Neural cell (in vitro differentiated cells): ENCODE measurements around the gene RET. TPM values are rescaled to one million over a fixed set of nuclear protein-coding genes. Genes with fewer than 3 reads are reported as not detected.

Experiments
- H2AFZ ChIP-seq: fragments of 200-600, 300-800 bp; sonication (generic), shearing (Covaris generic); 2 replicates; pipeline ENCODE4 v1.6.0; 2014; ENCODE audit warnings: low read depth, mild to moderate bottlenecking, antibody characterized with exemption, low read length, moderate library complexity
- H3F3A ChIP-seq: fragments of 200-600 bp; shearing (Covaris generic); 2 replicates; pipeline ENCODE4 v1.6.1; 2016; ENCODE audit warnings: mild to moderate bottlenecking, moderate library complexity, mixed read lengths, antibody characterized with exemption, low read length; ENCODE audit not compliant: insufficient read depth, poor library complexity, severe bottlenecking
- H3K27ac ChIP-seq: fragments of 200-600, 300-800 bp; sonication (generic), shearing (Covaris generic); 2 replicates; pipeline ENCODE4 v1.5.1; 2014; ENCODE audit warnings: mild to moderate bottlenecking, low read length, moderate library complexity
- H3K27me3 ChIP-seq: fragments of 300-800, 200-600 bp; sonication (generic), shearing (Covaris generic); 2 replicates; pipeline ENCODE4 v1.6.0; 2014; ENCODE audit warnings: mild to moderate bottlenecking, low read depth, low read length, moderate library complexity; ENCODE audit not compliant: insufficient read depth
- H3K36me3 ChIP-seq: fragments of 300-800, 200-600 bp; sonication (generic), shearing (Covaris generic); 2 replicates; pipeline ENCODE4 v1.5.1; 2014; ENCODE audit warnings: mild to moderate bottlenecking, antibody characterized with exemption, low read length, moderate library complexity; ENCODE audit not compliant: insufficient read depth
- H3K4me2 ChIP-seq: fragments of 300-800, 200-600 bp; sonication (generic), shearing (Covaris generic); 2 replicates; pipeline ENCODE4 v1.6.0; 2014; ENCODE audit warnings: mild to moderate bottlenecking, low read length
- H3K4me3 ChIP-seq: fragments of 300-800, 200-600 bp; sonication (generic), shearing (Covaris generic); 2 replicates; pipeline ENCODE4 v1.5.1; 2014; ENCODE audit warnings: mild to moderate bottlenecking, low read length, moderate library complexity
- H3K79me2 ChIP-seq: fragments of 200-600 bp; shearing (Covaris generic); replicated peaks from 2 replicates; pipeline ENCODE4 v1.6.0; 2014; ENCODE audit warnings: mild to moderate bottlenecking, low read length, moderate library complexity; ENCODE audit not compliant: insufficient read depth
- H3K9ac ChIP-seq: fragments of 300-800, 200-600 bp; sonication (generic), shearing (Covaris generic); 2 replicates; pipeline ENCODE4 v1.6.1; 2016; ENCODE audit warnings: mild to moderate bottlenecking, low read length, mixed read lengths
- H3K9me2 ChIP-seq: fragments of 200-600 bp; shearing (Covaris generic); 2 replicates; pipeline ENCODE4 v1.6.1; 2016; ENCODE audit warnings: mild to moderate bottlenecking, low read length, mixed read lengths; ENCODE audit not compliant: insufficient read depth
- H3K9me3 ChIP-seq: fragments of 200-600, 300-800 bp; sonication (generic), shearing (Covaris generic); 2 replicates; pipeline ENCODE4 v1.6.1; 2016; ENCODE audit warnings: mild to moderate bottlenecking, mixed run types, low read length, moderate library complexity, mixed read lengths
- H4K20me1 ChIP-seq: fragments of 200-600 bp; shearing (Covaris generic); 2 replicates; pipeline ENCODE4 v1.6.1; 2016; ENCODE audit warnings: mild to moderate bottlenecking, mixed run types; ENCODE audit not compliant: insufficient read depth
- CTCF ChIP-seq: fragments of 450-650 bp; IDR thresholded peaks from 2 replicates; pipeline ENCODE4 v1.5.1; 2014; ENCODE audit warnings: antibody characterized with exemption, mild to moderate bottlenecking, moderate library complexity; ENCODE audit not compliant: poor library complexity, severe bottlenecking
- EP300 ChIP-seq: fragments of 450-650 bp; conservative IDR thresholded peaks from 2 replicates; pipeline ENCODE4 v1.6.1; 2014; ENCODE audit warnings: antibody characterized with exemption, mild to moderate bottlenecking, moderate library complexity; ENCODE audit not compliant: poor library complexity, severe bottlenecking
- EZH2 ChIP-seq: fragments of 200-600, 300-800 bp; shearing (Covaris generic), sonication (generic); IDR thresholded peaks from 2 replicates; pipeline ENCODE4 v1.6.1; 2014; ENCODE audit warnings: antibody characterized with exemption, low read length, borderline replicate concordance, mild to moderate bottlenecking; ENCODE audit not compliant: insufficient read depth, poor library complexity, severe bottlenecking
- MXI1 ChIP-seq: fragments of 450-650 bp; conservative IDR thresholded peaks from 2 replicates; pipeline ENCODE4 v1.6.1; 2014; ENCODE audit warnings: antibody characterized with exemption, mild to moderate bottlenecking; ENCODE audit not compliant: poor library complexity, severe bottlenecking
- POLR2AphosphoS5 ChIP-seq: IDR thresholded peaks from 2 replicates; pipeline ENCODE4 v1.6.1; 2012
- RAD21 ChIP-seq: fragments of 450-650 bp; conservative IDR thresholded peaks from 2 replicates; pipeline ENCODE4 v1.6.1; 2014; ENCODE audit warnings: antibody characterized with exemption, mild to moderate bottlenecking, moderate library complexity
- REST ChIP-seq: IDR thresholded peaks from 2 replicates; pipeline ENCODE4 v1.6.1; 2012; ENCODE audit warnings: borderline replicate concordance
- SMC3 ChIP-seq: fragments of 450-650 bp; conservative IDR thresholded peaks from 2 replicates; pipeline ENCODE4 v1.6.1; 2014; ENCODE audit warnings: antibody characterized with exemption, mild to moderate bottlenecking, moderate library complexity; ENCODE audit not compliant: poor library complexity
- TAF1 ChIP-seq: IDR thresholded peaks from 2 replicates; pipeline ENCODE4 v1.6.1; 2012; ENCODE audit warnings: low read depth
- polyA plus RNA-seq: library from polyadenylated mRNA; depleted of rRNA; stranded (reverse); fragments of >200 nt; gene quantifications from 2 replicates; pipeline ENCODE4 v1.2.3, GENCODE V29; 2014

The RET gene
- polyA plus RNA-seq, 1 donor from 2014 or later: 1.7 TPM

- no peak overlapping the region for H3K4me2 ChIP-seq
- H3K36me3 ChIP-seq: no peaks in the 10 kb centered on the region
- no peaks in the 10 kb centered on the region for H3K9me3 ChIP-seq
- H3K27me3 ChIP-seq: no peaks in the 10 kb centered on the region
- no peak for TF ChIP-seq TAF1
- no peak for TF ChIP-seq REST
- no peak for TF ChIP-seq MXI1
- no peak for TF ChIP-seq POLR2AphosphoS5
- no peak for TF ChIP-seq CTCF
- no peak for TF ChIP-seq RAD21
- no peak for TF ChIP-seq SMC3
- TF ChIP-seq EZH2: no peak
- TF ChIP-seq EP300: no peak
- H3K79me2 ChIP-seq: peaks cover 14% of the 10 kb centered on the region
- no peak overlapping the region for H3K27ac ChIP-seq
- H3K9me2 ChIP-seq: no peaks in the 10 kb centered on the region
- H3F3A ChIP-seq: no peaks in the 10 kb centered on the region
- H3K9ac ChIP-seq: no peak overlapping the region
- H2AFZ ChIP-seq: no peak overlapping the region
- H4K20me1 ChIP-seq: no peaks in the 10 kb centered on the region
- H3K4me3 ChIP-seq: no peak overlapping the region
These were observed 57.4 kb downstream of the RET start for GRCh38 chr10:43134126-43134905.

GRCh38 chr10:43135064-43135463 is 58.2 kb downstream of the RET start:
- no peak overlapping the region for H2AFZ ChIP-seq
- H3K79me2 ChIP-seq: peaks cover 21% of the 10 kb centered on the region
- no peaks in the 10 kb centered on the region for H3K9me3 ChIP-seq
- no peaks in the 10 kb centered on the region for H3K27me3 ChIP-seq
- no peak overlapping the region for H3K9ac ChIP-seq
- H3K4me2 ChIP-seq: no peak overlapping the region
- H3F3A ChIP-seq: no peaks in the 10 kb centered on the region
- H3K36me3 ChIP-seq: no peaks in the 10 kb centered on the region
- no peaks in the 10 kb centered on the region for H3K9me2 ChIP-seq
- TF ChIP-seq TAF1 (no peak), CTCF (no peak), REST (no peak), POLR2AphosphoS5 (no peak), RAD21 (no peak), EP300 (no peak), EZH2 (no peak), SMC3 (no peak), MXI1 (no peak)
- H4K20me1 ChIP-seq: no peaks in the 10 kb centered on the region
- no peak overlapping the region for H3K4me3 ChIP-seq
- H3K27ac ChIP-seq: no peak overlapping the region
